ENCODE results near the gene ASB2. TPM values are rescaled to one million over a fixed set of nuclear protein-coding genes. Genes with fewer than 3 reads are reported as not detected.

Gene ASB2
- total and polyA plus RNA-seq, 2 of the 4 experiments (the other 2 are of a cell fraction): 0.54 to 0.77 TPM

GRCh38 chr14:93939304-93940229 lies 36.8 kb downstream of the ASB2 start:
- ChIA-PET CTCF (interaction anchor here (0.6 to 2.5 kb wide), 29 partner anchors 8 to 1984 kb away, joined by 3 to 50 read pairs (median 4); partner anchors contain the start of genes ASB2, CCDC197 and OTUB2), POLR2A (ENCODE audit: unreplicated experiment) (no interaction called here)
- Histone ChIP-seq H4K20me1 (ENCODE audit: insufficient read depth, low read length) (peaks cover 3% of the 10 kb centered on the region; the same call in 1 of the 2 replicates), H2BK5ac (ENCODE audit: low read depth, low read length, poor library complexity, severe bottlenecking) (no peak overlapping the region), H3K9ac (ENCODE audit: low read depth, low read length) (no peak overlapping the region), H2AK5ac (ENCODE audit: low read depth, low read length) (0 out of 2 replicates have a peak overlapping the region, but pooled peaks have one; percentile 72), H2BK20ac (ENCODE audit: low read depth, low read length) (no peak overlapping the region), H3K27me3 (ENCODE audit: control insufficient read depth, insufficient read depth, low read length) (peaks cover 31% of the 10 kb centered on the region; the same call in 1 of the 2 replicates), H2BK120ac (ENCODE audit: low read depth, low read length) (no peak overlapping the region), H3K18ac (ENCODE audit: low read depth, low read length) (no peak overlapping the region), H3K4me1 (ENCODE audit: control insufficient read depth, insufficient read depth, low read length) (peaks cover 7% of the 10 kb centered on the region), H3K9me3 (ENCODE audit: control insufficient read depth, insufficient read depth, low read length) (no peaks in the 10 kb centered on the region), H3K9me1 (ENCODE audit: insufficient read depth, low read length) (no peaks in the 10 kb centered on the region), H3K4me3 (ENCODE audit: insufficient read depth, low read depth, low read length) (peak overlapping the region; percentile 39), H3K4ac (ENCODE audit: low read depth, low read length) (0 out of 2 replicates have a peak overlapping the region, but pooled peaks have one; percentile 20), H3K14ac (replicated peaks; ENCODE audit: low read depth, low read length) (no peak overlapping the region), H3K79me1 (ENCODE audit: low read depth in 1 of 2, low read length in 2 of 2) (no peaks in the 10 kb centered on the region), H3K27ac (ENCODE audit: insufficient read depth, low read length) (no peak overlapping the region), H4K91ac (ENCODE audit: insufficient read depth, low read depth, low read length) (no peak overlapping the region), H2BK15ac (ENCODE audit: low read depth, low read length) (no peak overlapping the region), H3K23ac (ENCODE audit: low read depth, low read length) (no peak overlapping the region), H3K56ac (ENCODE audit: extremely low read depth, insufficient read depth, low read length) (no peak overlapping the region), H2AFZ (replicated peaks; ENCODE audit: low read length, poor library complexity) (peak overlapping the region; percentile 88), H3K36me3 (ENCODE audit: control insufficient read depth, insufficient read depth, low read length) (no peaks in the 10 kb centered on the region), H3K4me2 (ENCODE audit: low read depth, low read length) (peak overlapping the region; percentile 78), H4K5ac (ENCODE audit: low read depth, low read length) (no peak overlapping the region), H2AK9ac (replicated peaks; ENCODE audit: low read depth, low read length, poor library complexity) (peak overlapping the region; percentile 84), H4K8ac (ENCODE audit: low read depth in 2 of 2, low read length in 2 of 2) (no peak overlapping the region)
- 11% methylated on average over 52 of the region's 84 CpGs; no CpG with 5 or more reads in 1 of the 2 experiments for WGBS, 2 experiments (ENCODE audit: extremely low coverage in 2 of 2, insufficient read length in 1 of 2)
- DNase-seq (peak; percentile 67), ATAC-seq (ENCODE audit: low read depth) (peak; percentile 90)
- BruUV-seq (replicated peaks): no TSS peak
- dilution Hi-C loops (cut with HindIII; ENCODE audit: low sequenced_read_pairs, unreplicated experiment) (no loop called here), intact Hi-C loops (cut with micrococcal nuclease) (loop anchor here (1.0 kb wide), 2 partner anchors 62 to 197 kb away; no protein-coding TSS in a partner anchor), in situ Hi-C loops (cut with MboI; ENCODE audit: low sequenced_read_pairs) (loop anchor here (5.0 to 10.0 kb wide), 2 partner anchors 63 to 195 kb away; no protein-coding TSS in a partner anchor)
- TF ChIP-seq RCOR1 (IDR thresholded peaks at IDR 0.05; ENCODE audit: insufficient replicate concordance, low read length) (no peak), POLR2A (IDR thresholded peaks at IDR 0.05; ENCODE audit: low read depth, low read length) (peak; percentile 51; the same call in 1 of the 2 replicates), USF2 (IDR thresholded peaks at IDR 0.05; ENCODE audit: low read depth, low read length) (no peak), CHD1 (IDR thresholded peaks at IDR 0.05; ENCODE audit: low read depth, low read length) (no peak), SMC3 (IDR thresholded peaks at IDR 0.05; ENCODE audit: low read depth, low read length) (peak; percentile 93), RAD21 (IDR thresholded peaks at IDR 0.05; ENCODE audit: low read length) (peak; percentile 94), MAZ (IDR thresholded peaks at IDR 0.05; ENCODE audit: borderline replicate concordance, low read depth, low read length) (peak; percentile 49; the same call in 1 of the 2 replicates), FOS (IDR thresholded peaks at IDR 0.05; ENCODE audit: low read depth, low read length) (no peak), NFE2L2 (IDR thresholded peaks at IDR 0.05; ENCODE audit: low read depth, low read length) (no peak), RFX5 (IDR thresholded peaks at IDR 0.05; ENCODE audit: low read depth, low read length) (no peak), MXI1 (IDR thresholded peaks at IDR 0.05; ENCODE audit: borderline replicate concordance, low read depth, low read length) (no peak), CEBPB (IDR thresholded peaks at IDR 0.05; ENCODE audit: low read depth, low read length) (no peak), MAFK (IDR thresholded peaks at IDR 0.05; ENCODE audit: low read depth, low read length) (no peak), BHLHE40 (IDR thresholded peaks at IDR 0.05; ENCODE audit: low read depth, low read length) (0 out of 2 replicates have a peak, but pooled peaks have one; percentile 42), ELK1 (IDR thresholded peaks at IDR 0.05; ENCODE audit: borderline replicate concordance, low read depth, low read length) (no peak)

Measured in IMR-90 (cell line).